Chondrocyte (in vitro differentiated cells): Measurements from ENCODE around the gene KCNQ1OT1. TPM values are rescaled to one million over a fixed set of nuclear protein-coding genes. Genes with fewer than 3 reads are reported as not detected.
A peak's percentile ranks its signal among the peaks of the same experiment; 100 is the strongest.
"Not testable (repeated sequence)": the region's sequence is repeated elsewhere in the genome, so short reads cannot be mapped to it uniquely, and the experiment has no call there.

Experiments
- DNase-seq: peaks from one replicate; pipeline ENCODE4 v3.0.0; 2021; ENCODE audit warnings: mixed read lengths, low spot score
- H3K27ac Mint-ChIP-seq: one replicate; pipeline ENCODE4 v1.8.0; 2021; ENCODE audit warnings: mild to moderate bottlenecking, moderate library complexity, mixed read lengths; ENCODE audit not compliant: unreplicated experiment
- H3K27me3 Mint-ChIP-seq: 2 replicates; pipeline ENCODE4 v1.8.0; 2021; ENCODE audit warnings: low read depth, mixed read lengths
- H3K36me3 Mint-ChIP-seq: 2 replicates; pipeline ENCODE4 v1.8.0; 2021; ENCODE audit warnings: low read depth, mixed read lengths
- H3K4me1 Mint-ChIP-seq: 2 replicates; pipeline ENCODE4 v1.8.0; 2021; ENCODE audit warnings: low read depth, mild to moderate bottlenecking, mixed read lengths
- H3K4me3 Mint-ChIP-seq: one replicate; pipeline ENCODE4 v1.8.0; 2021; ENCODE audit warnings: mild to moderate bottlenecking, moderate library complexity, mixed read lengths; ENCODE audit not compliant: unreplicated experiment
- H3K9me3 Mint-ChIP-seq: 2 replicates; pipeline ENCODE4 v1.8.0; 2021; ENCODE audit warnings: low read depth, mixed read lengths
- CTCF ChIP-seq: fragments of 200-600 bp; sonication (generic); IDR thresholded peaks from 2 replicates; pipeline ENCODE4 v1.5.0; 2021; ENCODE audit warnings: antibody characterized with exemption, mild to moderate bottlenecking, moderate library complexity
- total RNA-seq: library from RNA; stranded (reverse); gene quantifications from 3 replicates; pipeline ENCODE4 v1.2.1, GENCODE V29; 2021

Gene KCNQ1OT1
- total RNA-seq, 1 donor from 2014 or later: 2.5 TPM

GRCh38 chr11:2645779-2646118 is 54.0 kb downstream of the KCNQ1OT1 start:
- Mint-ChIP-seq H3K36me3 (peaks cover 50% of the 10 kb centered on the region), H3K4me3 (no peak overlapping the region), H3K9me3 (peaks cover 71% of the 10 kb centered on the region), H3K4me1 (no peaks in the 10 kb centered on the region), H3K27me3 (peaks cover 8% of the 10 kb centered on the region), H3K27ac (no peak overlapping the region)
- no peak for TF ChIP-seq CTCF
- no peak for DNase-seq

- Mint-ChIP-seq H3K27ac (no peak overlapping the region), H3K4me3 (no peak overlapping the region), H3K36me3 (peaks cover 52% of the 10 kb centered on the region), H3K27me3 (peaks cover 8% of the 10 kb centered on the region), H3K9me3 (peaks cover 73% of the 10 kb centered on the region), H3K4me1 (no peaks in the 10 kb centered on the region)
- peak; percentile 54 for DNase-seq
- no peak for TF ChIP-seq CTCF
Observed at GRCh38 chr11:2644844-2645778, 54.7 kb downstream of the KCNQ1OT1 start.

DNA sequence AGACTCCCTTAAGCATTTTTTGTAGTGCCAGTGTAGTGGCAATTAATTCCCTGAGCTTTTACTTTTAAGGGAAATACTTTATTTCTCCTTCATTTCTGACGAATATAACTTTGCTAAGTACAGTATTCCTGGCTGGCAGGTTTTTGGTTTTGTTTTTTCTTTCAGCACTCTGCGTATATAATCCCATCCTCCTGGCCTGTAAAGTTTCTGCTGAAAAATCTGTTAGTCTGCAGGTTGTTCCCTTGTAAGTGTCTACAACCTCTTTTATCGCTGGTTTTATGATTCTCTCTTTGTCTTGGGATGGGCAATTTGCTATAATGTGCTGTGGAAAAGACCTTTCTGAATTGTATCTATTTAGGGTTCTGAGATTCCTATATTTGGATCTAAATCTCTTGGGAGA is 56.0 kb downstream of the KCNQ1OT1 start:
- no peak for DNase-seq
- H3K4me1 Mint-ChIP-seq: no peaks in the 10 kb centered on the region
- H3K4me3 Mint-ChIP-seq: no peak overlapping the region
- H3K9me3 Mint-ChIP-seq: peaks cover 69% of the 10 kb centered on the region
- no peak overlapping the region for H3K27ac Mint-ChIP-seq
- peaks cover 48% of the 10 kb centered on the region for H3K36me3 Mint-ChIP-seq
- H3K27me3 Mint-ChIP-seq: peaks cover 8% of the 10 kb centered on the region
- TF ChIP-seq CTCF: no peak

DNA sequence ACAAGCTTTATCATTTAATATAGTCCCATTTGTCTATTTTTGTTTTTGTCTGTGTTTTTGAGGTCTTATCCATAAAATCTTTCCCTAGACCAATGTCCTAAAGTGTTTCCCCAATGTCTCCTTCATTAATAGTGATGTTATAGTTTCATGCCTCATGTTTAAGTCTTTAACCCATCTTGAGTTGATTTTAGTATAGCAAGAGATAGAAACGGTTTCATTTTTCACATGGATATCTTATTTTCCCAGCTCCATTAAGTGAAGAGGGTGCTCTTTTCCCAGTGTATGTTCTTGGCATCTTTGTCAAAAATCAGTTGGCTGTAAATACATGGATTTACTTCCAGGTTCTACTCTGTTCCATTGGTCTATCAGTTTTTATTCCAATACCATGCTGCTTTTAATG is 58.2 kb downstream of the KCNQ1OT1 start:
- no peak for TF ChIP-seq CTCF
- Mint-ChIP-seq H3K4me3 (no peak overlapping the region), H3K9me3 (peaks cover 72% of the 10 kb centered on the region), H3K27me3 (peaks cover 6% of the 10 kb centered on the region), H3K27ac (no peak overlapping the region), H3K4me1 (no peaks in the 10 kb centered on the region), H3K36me3 (peaks cover 48% of the 10 kb centered on the region)
- no peak for DNase-seq

DNA sequence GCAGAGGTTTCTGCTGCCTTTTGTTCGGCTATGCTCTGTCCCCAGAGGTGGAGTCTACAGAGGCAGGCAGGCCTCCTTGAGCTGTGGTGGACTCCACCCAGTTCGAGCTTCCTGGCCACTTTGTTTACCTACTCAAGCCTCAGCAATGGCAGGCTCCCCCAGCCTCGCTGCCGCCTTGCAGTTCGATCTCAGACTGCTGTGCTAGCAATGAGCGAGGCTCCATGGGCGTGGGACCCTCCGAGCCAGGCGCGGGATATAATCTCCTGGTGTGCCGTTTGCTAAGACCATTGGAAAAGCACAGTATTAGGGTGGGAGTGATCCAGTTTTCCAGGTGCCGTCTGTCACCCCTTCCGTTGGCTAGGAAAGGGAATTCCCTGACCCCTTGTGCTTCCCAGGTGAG is 60.0 kb downstream of the KCNQ1OT1 start:
- not testable (repeated sequence) for H3K27ac Mint-ChIP-seq, H3K4me1 Mint-ChIP-seq, H3K27me3 Mint-ChIP-seq, H3K4me3 Mint-ChIP-seq
- peaks cover 49% of the 10 kb centered on the region for H3K36me3 Mint-ChIP-seq
- DNase-seq: peak; percentile 41
- peaks cover 74% of the 10 kb centered on the region for H3K9me3 Mint-ChIP-seq

GRCh38 chr11:2631161-2631560 is 68.6 kb downstream of the KCNQ1OT1 start:
- Mint-ChIP-seq H3K27me3 (peaks cover 9% of the 10 kb centered on the region), H3K4me3 (no peak overlapping the region), H3K27ac (peak overlapping the region; percentile 8), H3K36me3 (peaks cover 41% of the 10 kb centered on the region), H3K4me1 (no peaks in the 10 kb centered on the region), H3K9me3 (peaks cover 61% of the 10 kb centered on the region)
- no peak for DNase-seq
- no peak for TF ChIP-seq CTCF
